Spleen (tissue), 11 donors: ENCODE results near the gene PDE8A. TPM values are rescaled to one million over a fixed set of nuclear protein-coding genes. Genes with fewer than 3 reads are reported as not detected.

Experiments used
- DNase-seq: peaks from one replicate; pipeline ENCODE4 v3.0.0-alpha.2; 2020
- H3K27ac ChIP-seq, 8 donors: fragments of 200-600 bp; sonication (generic) in 7 of 8; 1 replicate in 4 of 8; 2 replicates in 4 of 8; pipeline versions ENCODE4 v1.5.0 to v1.8.0; 2016 to 2021; ENCODE audit warnings: inconsistent platforms in 4 of 8, mild to moderate bottlenecking in 4 of 8, moderate library complexity in 1 of 8
- H3K27me3 ChIP-seq, 7 donors: fragments of 200-600 bp; sonication (generic) in 6 of 7; replicated peaks in 1 of 7; 1 replicate in 4 of 7; 2 replicates in 3 of 7; pipeline versions ENCODE4 v1.5.0 to v1.8.0; 2016 to 2021; ENCODE audit warnings: inconsistent platforms in 3 of 7, mild to moderate bottlenecking in 1 of 7
- H3K36me3 ChIP-seq, 6 donors: fragments of 200-600 bp; sonication (generic) in 5 of 6; 1 replicate in 4 of 6; 2 replicates in 2 of 6; pipeline versions ENCODE4 v1.5.0 to v1.8.0; 2016 to 2021; ENCODE audit warnings: inconsistent platforms in 2 of 6
- H3K4me1 ChIP-seq, 6 donors: fragments of 200-600 bp; sonication (generic) in 5 of 6; 1 replicate in 3 of 6; 2 replicates in 3 of 6; pipeline versions ENCODE4 v1.5.0 to v1.8.0; 2016 to 2021; ENCODE audit warnings: inconsistent platforms in 3 of 6
- H3K4me3 ChIP-seq, 8 donors: fragments of 200-600 bp; sonication (generic) in 7 of 8; 1 replicate in 4 of 8; 2 replicates in 4 of 8; pipeline versions ENCODE4 v1.5.0 to v1.8.0; 2016 to 2021; ENCODE audit warnings: inconsistent platforms in 4 of 8, mild to moderate bottlenecking in 4 of 8, moderate library complexity in 2 of 8
- H3K9me3 ChIP-seq, 8 donors: fragments of 200-600 bp; sonication (generic) in 7 of 8; 1 replicate in 4 of 8; 2 replicates in 4 of 8; pipeline versions ENCODE4 v1.5.0 to v1.8.0; 2016 to 2021; ENCODE audit warnings: inconsistent platforms in 4 of 8
- CTCF ChIP-seq, 11 experiments: fragments of 200-600 bp in 7 of 11; fragments of 450-650 bp in 4 of 11; sonication (generic) in 4 of 11; IDR thresholded peaks in 8 of 11; conservative IDR thresholded peaks in 3 of 11; 1 replicate in 7 of 11; 2 replicates in 4 of 11; pipeline versions ENCODE4 v1.4.0 to v1.8.0; 2016 to 2021; ENCODE audit warnings: antibody characterized with exemption in 11 of 11, inconsistent platforms in 4 of 11, mild to moderate bottlenecking in 1 of 11
- POLR2A ChIP-seq, 3 donors: fragments of 450-650 bp; IDR thresholded peaks; one replicate each; pipeline ENCODE4 v1.5.1; 2017; ENCODE audit warnings: antibody characterized with exemption in 3 of 3, mild to moderate bottlenecking in 1 of 3
- POLR2AphosphoS5 ChIP-seq, 3 donors: sonication (generic); formaldehyde crosslinking; IDR thresholded peaks; one replicate each; pipeline ENCODE4 v1.5.1; 2017; ENCODE audit warnings: antibody characterized with exemption in 3 of 3
- WGBS, 5 donors: extraction: QIAGEN DNeasy Blood & Tissue Kit in 3 of 5; methylation state at CpG; one replicate each; pipeline versions ENCODE4 v1.1.5 to v1.1.7; 2013 to 2018; 5-methylcytosine and 5-hydroxymethylcytosine counted together
- intact Hi-C: fragments of 100-400 bp; cut with DNase I; formaldehyde crosslinking; loops from one replicate; pipeline ENCODE4 v1.15.0; 2023; ENCODE audit warnings: low total_unique reads
- polyA plus RNA-seq, 3 donors: library from polyadenylated mRNA; stranded (reverse); fragments of 200-250 nt; gene quantifications; one replicate each; pipeline ENCODE4 v1.2.1, GENCODE V29; 2013
- total RNA-seq, 7 donors: library from RNA; depleted of rRNA in 3 of 7; stranded (reverse); fragments of >200 nt in 3 of 7; fragmentation: NEBNext Ultra II Directional in 4 of 7; extraction: Animal tissue kit (Norgen Biotek cat#: 25700) in 4 of 7; gene quantifications; one replicate each; pipeline versions ENCODE4 v1.1.0 to v1.2.1, GENCODE V29; 2016 to 2021
- donor health status: healthy with polysubstance abuse.
- donor health status: DM: no; HTN: no; CAD: no; lungs with moderate emphysema.
- donor health status: DM: no; HTN: no; CAD: no.
- donor health status: Bipolar disorder and iron deficiency.
- donor health status: healthy.
- donor health status: DM: no; HTN: no; CAD: no.
- donor health status: DM: yes; HTN: yes; CAD: no.

The PDE8A gene
- total and polyA plus RNA-seq, 10 donors = 13.2 to 52.2 (median 30.6) TPM

DNA sequence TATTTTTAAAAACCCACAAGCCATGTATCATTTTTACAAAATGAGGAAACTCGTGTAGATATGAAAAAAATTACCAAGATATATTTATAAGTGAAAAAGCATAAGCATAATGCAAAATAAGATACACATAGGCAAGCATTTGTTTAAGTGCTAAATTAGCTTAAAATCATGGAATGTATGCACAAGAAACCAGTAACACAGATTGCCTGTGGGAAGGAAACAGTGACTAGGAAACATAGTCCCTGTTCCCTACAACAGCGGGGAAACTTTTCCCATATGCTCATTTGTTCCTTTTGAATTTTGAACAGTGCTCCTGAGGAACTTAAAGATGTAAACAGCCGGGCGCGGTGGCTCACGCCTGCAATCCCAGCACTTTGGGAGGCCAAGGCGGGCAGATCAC, 169.5 kb downstream of the PDE8A start:
- WGBS, 5 donors = 77 to 89% (median 85%) methylated on average over 7 of the region's 7 CpGs
- Histone ChIP-seq H3K27me3 (no peaks in the 10 kb centered on the region), H3K36me3 (no peaks in the 10 kb centered on the region), H3K4me3 (no peak overlapping the region), H3K9me3 (peaks cover 0 to 5% (median 0%) of the 10 kb centered on the region in 8 donors), H3K4me1 (no peaks in the 10 kb centered on the region), H3K27ac (no peak overlapping the region)
- TF ChIP-seq POLR2A (IDR thresholded peaks at IDR 0.05) = no peak
- TF ChIP-seq CTCF (IDR thresholded peaks at IDR 0.05 in 8 of 11, conservative IDR thresholded peaks at IDR 0.05 in 3 of 11) = no peak
- TF ChIP-seq POLR2AphosphoS5 (IDR thresholded peaks at IDR 0.05) = no peak
- DNase-seq = no peak
- intact Hi-C loops = no loop called here

- 82 to 95% (median 91%) methylated on average over 3 of the region's 3 CpGs for WGBS, 5 donors
- no peak for TF ChIP-seq CTCF (IDR thresholded peaks at IDR 0.05 in 8 of 11, conservative IDR thresholded peaks at IDR 0.05 in 3 of 11)
- Histone ChIP-seq H3K27me3 (no peaks in the 10 kb centered on the region), H3K4me1 (no peaks in the 10 kb centered on the region), H3K9me3 (peaks cover 0 to 5% (median 0%) of the 10 kb centered on the region in 8 donors), H3K36me3 (no peaks in the 10 kb centered on the region), H3K27ac (no peak overlapping the region), H3K4me3 (no peak overlapping the region)
- intact Hi-C loops = no loop called here
- DNase-seq = no peak
These were observed 170.2 kb downstream of the PDE8A start for GRCh38 chr15:85151861-85152260.

GRCh38 chr15:85154061-85154460, 172.4 kb downstream of the PDE8A start:
- TF ChIP-seq POLR2A (IDR thresholded peaks at IDR 0.05) (no peak), POLR2AphosphoS5 (IDR thresholded peaks at IDR 0.05) (no peak), CTCF (IDR thresholded peaks at IDR 0.05 in 8 of 11, conservative IDR thresholded peaks at IDR 0.05 in 3 of 11) (no peak)
- no peaks in the 10 kb centered on the region for H3K4me1 ChIP-seq
- H3K27ac ChIP-seq = no peak overlapping the region
- WGBS, 5 donors = 25 to 38% (median 34%) methylated on average over 2 of the region's 2 CpGs
- no peaks in the 10 kb centered on the region for H3K27me3 ChIP-seq
- intact Hi-C loops = no loop called here
- no peaks in the 10 kb centered on the region for H3K36me3 ChIP-seq
- H3K4me3 ChIP-seq = no peak overlapping the region
- no peak for DNase-seq
- peaks cover 0 to 5% (median 0%) of the 10 kb centered on the region in 8 donors for H3K9me3 ChIP-seq

DNA sequence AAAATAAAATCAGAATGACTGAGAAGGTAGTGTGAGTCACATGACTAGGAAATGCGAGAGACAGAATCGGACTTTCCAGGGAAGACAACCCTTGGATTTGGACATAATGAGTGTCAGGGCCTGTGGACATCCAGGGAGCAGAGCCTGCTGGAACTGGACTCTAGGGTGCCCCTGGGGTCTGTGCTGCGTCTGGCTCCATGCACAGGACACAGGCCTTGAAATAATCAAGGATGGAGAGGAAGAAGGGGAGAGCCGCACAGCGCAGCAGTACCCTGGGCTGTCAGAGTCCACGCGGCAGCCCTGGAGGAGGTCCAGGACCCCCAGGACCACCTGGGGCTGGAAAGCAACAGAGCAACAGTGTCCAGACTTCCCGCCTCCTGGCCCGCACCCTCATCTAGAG, 173.7 kb downstream of the PDE8A start:
- no peak for TF ChIP-seq POLR2A (IDR thresholded peaks at IDR 0.05)
- Histone ChIP-seq H3K4me1 (no peaks in the 10 kb centered on the region), H3K27me3 (no peaks in the 10 kb centered on the region), H3K4me3 (no peak overlapping the region), H3K9me3 (peaks cover 0 to 5% (median 0%) of the 10 kb centered on the region in 8 donors), H3K27ac (no peak overlapping the region), H3K36me3 (no peaks in the 10 kb centered on the region)
- no peak for DNase-seq
- intact Hi-C loops = no loop called here
- WGBS, 5 donors = 62 to 80% (median 78%) methylated on average over 9 of the region's 9 CpGs

GRCh38 chr15:85155857-85156256, 174.2 kb downstream of the PDE8A start:
- DNase-seq = no peak
- intact Hi-C loops = no loop called here
- Histone ChIP-seq H3K9me3 (peaks cover 0 to 5% (median 0%) of the 10 kb centered on the region in 8 donors), H3K36me3 (no peaks in the 10 kb centered on the region), H3K27ac (no peak overlapping the region), H3K4me3 (no peak overlapping the region), H3K4me1 (no peaks in the 10 kb centered on the region), H3K27me3 (no peaks in the 10 kb centered on the region)
- TF ChIP-seq POLR2AphosphoS5 (IDR thresholded peaks at IDR 0.05) (no peak), POLR2A (IDR thresholded peaks at IDR 0.05) (no peak), CTCF (IDR thresholded peaks at IDR 0.05 in 8 of 11, conservative IDR thresholded peaks at IDR 0.05 in 3 of 11) (no peak)
- 47 to 70% (median 52%) methylated on average over 1 of the region's 1 CpG for WGBS, 5 donors
